Measurements from ENCODE around the gene ELK1. TPM values are rescaled to one million over a fixed set of nuclear protein-coding genes. Genes with fewer than 3 reads are reported as not detected.

Gene ELK1
- total RNA-seq, 2 donors from 2014 or later = 82.7 to 84.9 TPM

GRCh38 chrX:47596256-47596655 is 54.1 kb downstream of the ELK1 start:
- Mint-ChIP-seq H3K36me3 (ENCODE audit: insufficient read depth in 2 of 2) (peaks cover 5 to 9% of the 10 kb centered on the region in 2 donors), H3K27me3 (ENCODE audit: low read depth) (peaks cover 8% of the 10 kb centered on the region), H3K4me1 (ENCODE audit: low read depth) (no peaks in the 10 kb centered on the region), H3K9me3 (peaks cover 4 to 7% of the 10 kb centered on the region in 2 donors), H3K27ac (peak overlapping the region; percentile 72), H3K4me3 (no peak overlapping the region)
- ATAC-seq (replicated peaks in 1 of 2) = no peak
- DNase-seq = no peak

GRCh38 chrX:47595716-47596251 is 54.6 kb downstream of the ELK1 start:
- DNase-seq (no peak), ATAC-seq (replicated peaks in 1 of 2) (no peak)
- H3K36me3 Mint-ChIP-seq (ENCODE audit: insufficient read depth in 2 of 2) = peaks cover 5 to 9% of the 10 kb centered on the region in 2 donors
- H3K9me3 Mint-ChIP-seq = peaks cover 4 to 7% of the 10 kb centered on the region in 2 donors
- no peak overlapping the region for H3K4me3 Mint-ChIP-seq
- no peaks in the 10 kb centered on the region for H3K4me1 Mint-ChIP-seq (ENCODE audit: low read depth)
- peak overlapping the region; percentile 72 for H3K27ac Mint-ChIP-seq
- peaks cover 8% of the 10 kb centered on the region for H3K27me3 Mint-ChIP-seq (ENCODE audit: low read depth)

- peaks cover 4 to 7% of the 10 kb centered on the region in 2 donors for H3K9me3 Mint-ChIP-seq
- no peak for ATAC-seq (replicated peaks in 1 of 2)
- H3K4me3 Mint-ChIP-seq = no peak overlapping the region
- no peak for DNase-seq
- peaks cover 5 to 9% of the 10 kb centered on the region in 2 donors for H3K36me3 Mint-ChIP-seq (ENCODE audit: insufficient read depth in 2 of 2)
- no peaks in the 10 kb centered on the region for H3K27me3 Mint-ChIP-seq (ENCODE audit: low read depth)
- no peak overlapping the region for H3K27ac Mint-ChIP-seq
- H3K4me1 Mint-ChIP-seq (ENCODE audit: low read depth) = no peaks in the 10 kb centered on the region
Measured at GRCh38 chrX:47593522-47593921, 56.8 kb downstream of the ELK1 start.

- no peaks in the 10 kb centered on the region for H3K9me3 Mint-ChIP-seq
- ATAC-seq (replicated peaks in 1 of 2) (no peak), DNase-seq (no peak)
- no peak overlapping the region for H3K4me3 Mint-ChIP-seq
- peaks cover 0 to 2% of the 10 kb centered on the region in 2 donors for H3K36me3 Mint-ChIP-seq (ENCODE audit: insufficient read depth in 2 of 2)
- H3K4me1 Mint-ChIP-seq (ENCODE audit: low read depth) = no peaks in the 10 kb centered on the region
- no peaks in the 10 kb centered on the region for H3K27me3 Mint-ChIP-seq (ENCODE audit: low read depth)
- H3K27ac Mint-ChIP-seq = no peak overlapping the region
Measured at GRCh38 chrX:47590984-47591383, 59.4 kb downstream of the ELK1 start.

- ATAC-seq (replicated peaks in 1 of 2) (no peak), DNase-seq (no peak)
- peaks cover 9% of the 10 kb centered on the region for H3K4me1 Mint-ChIP-seq (ENCODE audit: low read depth)
- H3K4me3 Mint-ChIP-seq = no peak overlapping the region
- H3K27ac Mint-ChIP-seq = no peak overlapping the region
- H3K9me3 Mint-ChIP-seq = no peaks in the 10 kb centered on the region
- H3K36me3 Mint-ChIP-seq (ENCODE audit: insufficient read depth in 2 of 2) = no peaks in the 10 kb centered on the region
- H3K27me3 Mint-ChIP-seq (ENCODE audit: low read depth) = no peaks in the 10 kb centered on the region
Measured at GRCh38 chrX:47587906-47588735, 62.2 kb downstream of the ELK1 start.

- H3K36me3 Mint-ChIP-seq (ENCODE audit: insufficient read depth in 2 of 2) = no peaks in the 10 kb centered on the region
- no peak overlapping the region for H3K27ac Mint-ChIP-seq
- ATAC-seq (replicated peaks in 1 of 2) (no peak), DNase-seq (no peak)
- H3K27me3 Mint-ChIP-seq (ENCODE audit: low read depth) = no peaks in the 10 kb centered on the region
- peaks cover 12% of the 10 kb centered on the region for H3K4me1 Mint-ChIP-seq (ENCODE audit: low read depth)
- no peaks in the 10 kb centered on the region for H3K9me3 Mint-ChIP-seq
- H3K4me3 Mint-ChIP-seq = no peak overlapping the region
Measured at GRCh38 chrX:47587091-47587891, 63.1 kb downstream of the ELK1 start.

GRCh38 chrX:47586043-47586787 is 64.1 kb downstream of the ELK1 start:
- no peaks in the 10 kb centered on the region for H3K27me3 Mint-ChIP-seq (ENCODE audit: low read depth)
- H3K4me3 Mint-ChIP-seq = no peak overlapping the region

More at GRCh38 chrX:47586043-47586787, 64.1 kb downstream of the ELK1 start:
- Mint-ChIP-seq H3K27ac (no peak overlapping the region), H3K9me3 (no peaks in the 10 kb centered on the region), H3K36me3 (ENCODE audit: insufficient read depth in 2 of 2) (no peaks in the 10 kb centered on the region), H3K4me1 (ENCODE audit: low read depth) (peaks cover 23% of the 10 kb centered on the region)
- ATAC-seq (replicated peaks in 1 of 2) (no peak), DNase-seq (no peak)

Other genes with a start within 250 kb of the ELK1 start
- gene ZNF41, start 167.3 kb downstream of the ELK1 start, total RNA-seq = 1 to 10 TPM; 6.1 to 8.2 TPM
- gene ARAF, start 89.4 kb downstream of the ELK1 start, total RNA-seq = 10 to 100 TPM; 94.7 to 97.5 TPM
- 10 to 100 TPM; 31.5 to 71.2 TPM for gene TIMP1, start 68.1 kb downstream of the ELK1 start, total RNA-seq
- gene SYN1, start 30.7 kb downstream of the ELK1 start, total RNA-seq = 1 to 10 TPM in 1 of 2 donors, under 1 TPM in 1; 0.67 to 2.0 TPM
- 1 to 10 TPM; 6.4 to 9.5 TPM for gene CFP, start 20.6 kb downstream of the ELK1 start, total RNA-seq
- gene UXT, start 8.6 kb upstream of the ELK1 start, total RNA-seq = 100 to 1,000 TPM; 173 to 205 TPM
- gene ZNF81, start 186.3 kb upstream of the ELK1 start, total RNA-seq = 10 to 100 TPM in 1 of 2 donors, 1 to 10 TPM in 1; 9.3 to 10.3 TPM